Neural crest cell (in vitro differentiated cells): ENCODE measurements around the gene INSIG2. TPM values are rescaled to one million over a fixed set of nuclear protein-coding genes. Genes with fewer than 3 reads are reported as not detected.

ENCODE experiments used
- DNase-seq: peaks from one replicate; pipeline ENCODE4 v3.0.0; 2021; ENCODE audit warnings: low read depth, mixed read lengths, low spot score
- H3K27ac Mint-ChIP-seq: one replicate; pipeline ENCODE4 v1.8.0; 2021; ENCODE audit warnings: mild to moderate bottlenecking, mixed read lengths; ENCODE audit not compliant: unreplicated experiment
- H3K27me3 Mint-ChIP-seq: 2 replicates; pipeline ENCODE4 v1.8.0; 2021; ENCODE audit warnings: low read depth, mild to moderate bottlenecking, mixed read lengths
- H3K36me3 Mint-ChIP-seq: 2 replicates; pipeline ENCODE4 v1.8.0; 2021; ENCODE audit warnings: low read depth, mild to moderate bottlenecking, mixed read lengths
- H3K4me1 Mint-ChIP-seq: 2 replicates; pipeline ENCODE4 v1.8.0; 2021; ENCODE audit warnings: mixed read lengths
- H3K4me3 Mint-ChIP-seq: one replicate; pipeline ENCODE4 v1.8.0; 2021; ENCODE audit warnings: mild to moderate bottlenecking, mixed read lengths
- H3K9me3 Mint-ChIP-seq: 2 replicates; pipeline ENCODE4 v1.8.0; 2021; ENCODE audit warnings: mixed read lengths
- total RNA-seq: library from RNA; stranded (reverse); gene quantifications from 2 replicates; pipeline ENCODE4 v1.2.1, GENCODE V29; 2021
- TF ChIP-seq, protein P1 (sequence below): fragments of 200-600 bp; sonication (generic); conservative IDR thresholded peaks from 2 replicates; pipeline ENCODE4 v1.5.0; 2021; ENCODE audit warnings: antibody characterized with exemption, mild to moderate bottlenecking

The INSIG2 gene
- total RNA-seq, 1 donor from 2014 or later = 14.4 TPM

GRCh38 chr2:118065921-118066511 is 22.3 kb upstream of the INSIG2 start:
- H3K4me3 Mint-ChIP-seq = no peak overlapping the region
- H3K27ac Mint-ChIP-seq = no peak overlapping the region
- H3K9me3 Mint-ChIP-seq = no peaks in the 10 kb centered on the region
- H3K4me1 Mint-ChIP-seq = peaks cover 5% of the 10 kb centered on the region
- DNase-seq = no peak
- TF ChIP-seq, protein P1, sequence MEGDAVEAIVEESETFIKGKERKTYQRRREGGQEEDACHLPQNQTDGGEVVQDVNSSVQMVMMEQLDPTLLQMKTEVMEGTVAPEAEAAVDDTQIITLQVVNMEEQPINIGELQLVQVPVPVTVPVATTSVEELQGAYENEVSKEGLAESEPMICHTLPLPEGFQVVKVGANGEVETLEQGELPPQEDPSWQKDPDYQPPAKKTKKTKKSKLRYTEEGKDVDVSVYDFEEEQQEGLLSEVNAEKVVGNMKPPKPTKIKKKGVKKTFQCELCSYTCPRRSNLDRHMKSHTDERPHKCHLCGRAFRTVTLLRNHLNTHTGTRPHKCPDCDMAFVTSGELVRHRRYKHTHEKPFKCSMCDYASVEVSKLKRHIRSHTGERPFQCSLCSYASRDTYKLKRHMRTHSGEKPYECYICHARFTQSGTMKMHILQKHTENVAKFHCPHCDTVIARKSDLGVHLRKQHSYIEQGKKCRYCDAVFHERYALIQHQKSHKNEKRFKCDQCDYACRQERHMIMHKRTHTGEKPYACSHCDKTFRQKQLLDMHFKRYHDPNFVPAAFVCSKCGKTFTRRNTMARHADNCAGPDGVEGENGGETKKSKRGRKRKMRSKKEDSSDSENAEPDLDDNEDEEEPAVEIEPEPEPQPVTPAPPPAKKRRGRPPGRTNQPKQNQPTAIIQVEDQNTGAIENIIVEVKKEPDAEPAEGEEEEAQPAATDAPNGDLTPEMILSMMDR = no peak
- H3K27me3 Mint-ChIP-seq = peaks cover 4% of the 10 kb centered on the region
- no peaks in the 10 kb centered on the region for H3K36me3 Mint-ChIP-seq

DNA sequence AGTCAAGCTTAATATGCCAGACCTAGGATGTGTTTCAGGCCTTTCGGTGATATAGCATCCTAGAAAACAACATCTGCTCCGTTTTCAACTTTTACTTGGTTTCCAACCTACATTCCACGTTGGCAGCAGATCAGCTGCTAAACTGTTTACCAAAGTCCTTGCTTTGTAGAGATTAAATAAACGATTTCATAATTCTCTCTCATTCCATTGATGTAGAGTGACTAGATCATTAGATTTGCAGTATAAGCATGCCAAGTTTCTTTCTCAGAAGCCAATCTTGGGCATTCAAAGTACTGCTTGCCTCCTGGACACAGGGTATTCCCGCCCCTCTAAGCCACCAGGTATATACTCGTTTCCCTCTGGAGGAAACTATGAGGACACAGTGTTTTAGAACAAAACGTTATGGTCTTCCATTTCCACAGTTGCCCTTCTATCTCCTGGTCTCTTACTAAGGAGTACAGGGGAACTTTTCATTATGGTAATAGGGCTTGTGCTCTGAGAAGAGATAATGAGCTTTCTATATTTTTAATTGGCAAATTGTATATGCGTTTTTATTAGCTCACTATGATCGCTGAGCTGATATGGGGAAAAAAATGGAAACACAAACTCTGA is 10.5 kb upstream of the INSIG2 start:
- Mint-ChIP-seq H3K9me3 (no peaks in the 10 kb centered on the region), H3K27me3 (peaks cover 57% of the 10 kb centered on the region), H3K4me1 (no peaks in the 10 kb centered on the region), H3K27ac (no peak overlapping the region), H3K36me3 (no peaks in the 10 kb centered on the region), H3K4me3 (no peak overlapping the region)
- TF ChIP-seq, protein P1 = no peak
- DNase-seq = no peak

- H3K4me1 Mint-ChIP-seq = no peaks in the 10 kb centered on the region
- H3K4me3 Mint-ChIP-seq = no peak overlapping the region
- DNase-seq = no peak
- H3K36me3 Mint-ChIP-seq = no peaks in the 10 kb centered on the region
- TF ChIP-seq, protein P1 = no peak
- H3K9me3 Mint-ChIP-seq = no peaks in the 10 kb centered on the region
- H3K27me3 Mint-ChIP-seq = peaks cover 65% of the 10 kb centered on the region
- H3K27ac Mint-ChIP-seq = no peak overlapping the region
Measured at GRCh38 chr2:118078734-118079133, 9.5 kb upstream of the INSIG2 start.

DNA sequence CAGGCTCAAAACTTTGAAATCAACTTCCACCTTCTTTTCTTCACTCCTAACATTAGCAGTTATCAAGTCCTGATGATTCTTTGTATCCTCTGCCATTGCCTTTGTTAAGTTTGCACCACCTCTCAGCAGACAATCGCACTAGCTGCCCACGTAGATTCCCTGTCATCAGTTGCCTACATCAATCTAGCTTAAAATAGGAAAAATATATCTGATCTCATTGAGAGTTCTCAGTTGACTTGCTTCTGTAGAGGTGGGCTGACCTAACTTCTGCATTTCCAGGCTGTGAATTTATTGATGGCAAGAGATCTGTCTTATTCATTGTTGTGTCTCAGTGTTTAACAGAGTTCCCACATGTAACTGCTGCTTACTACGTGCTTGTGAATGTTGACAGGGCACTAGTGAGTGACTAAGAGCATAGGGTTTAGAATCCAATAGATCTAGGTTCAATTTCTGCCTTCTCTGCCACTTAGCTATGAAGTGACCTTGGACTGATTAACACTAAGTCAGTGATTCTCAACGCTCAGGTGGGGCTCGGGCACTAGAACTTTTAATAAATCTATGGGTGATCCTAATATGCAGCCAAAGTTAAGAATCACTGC is 3.7 kb upstream of the INSIG2 start:
- Mint-ChIP-seq H3K4me3 (no peak overlapping the region), H3K27ac (no peak overlapping the region), H3K9me3 (no peaks in the 10 kb centered on the region), H3K27me3 (peaks cover 50% of the 10 kb centered on the region), H3K4me1 (peaks cover 6% of the 10 kb centered on the region), H3K36me3 (no peaks in the 10 kb centered on the region)
- no peak for DNase-seq
- TF ChIP-seq, protein P1 = no peak

DNA sequence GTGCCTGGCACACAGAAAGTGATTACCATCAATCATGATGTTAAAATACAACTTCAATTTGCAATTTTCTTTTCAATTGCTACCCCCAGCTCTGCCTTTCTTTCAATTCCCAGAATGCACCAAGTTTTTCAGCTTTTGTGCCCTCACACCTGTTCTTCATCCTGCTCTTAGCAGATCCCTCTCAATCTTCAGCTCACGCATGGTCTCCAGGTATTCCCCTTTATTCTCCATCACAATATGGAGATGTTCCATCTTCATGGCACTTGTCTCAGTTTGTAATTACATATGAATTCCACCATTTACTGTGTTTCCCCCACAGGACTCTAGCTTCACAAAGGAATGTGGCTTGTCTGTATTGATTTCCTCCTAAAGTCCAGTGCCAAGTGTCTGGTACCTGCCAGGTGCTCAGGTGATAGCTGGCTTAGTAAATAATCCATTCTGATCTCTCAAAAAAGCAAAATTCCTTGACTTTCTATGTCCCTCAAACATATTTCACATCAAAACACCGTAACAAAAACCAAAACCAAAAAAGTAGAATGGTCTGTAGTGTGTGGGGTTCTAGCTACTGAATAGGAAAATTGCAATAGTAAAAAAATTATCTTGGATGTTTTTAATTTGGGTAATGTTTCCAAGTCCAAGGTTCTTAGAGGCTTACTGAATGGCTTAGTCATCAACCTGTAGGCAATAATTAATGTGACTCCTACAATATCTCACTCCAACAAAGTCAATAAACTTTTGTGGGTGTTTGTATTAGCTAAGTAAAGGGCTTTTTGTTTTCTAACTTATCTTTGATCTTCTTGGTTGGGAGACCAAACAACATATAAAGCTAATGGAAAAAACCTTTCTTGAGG is 2.9 kb upstream of the INSIG2 start:
- Mint-ChIP-seq H3K27ac (no peak overlapping the region), H3K4me3 (no peak overlapping the region), H3K9me3 (no peaks in the 10 kb centered on the region), H3K27me3 (peaks cover 43% of the 10 kb centered on the region), H3K36me3 (no peaks in the 10 kb centered on the region), H3K4me1 (peaks cover 11% of the 10 kb centered on the region)
- no peak for DNase-seq
- TF ChIP-seq, protein P1 = no peak
